GM19193 (cell line): ENCODE data around the gene ARSG.

Source experiments
- POLR2A ChIP-seq: IDR thresholded peaks from 4 replicates; pipeline ENCODE4 v1.6.1; 2011; ENCODE audit not compliant: insufficient read depth, insufficient read length; ENCODE audit errors: extremely low read depth

Gene ARSG

GRCh38 chr17:68385490-68386215 is 94.4 kb downstream of the ARSG start:
- TF ChIP-seq POLR2A: no peak

- no peak for TF ChIP-seq POLR2A
Measured at GRCh38 chr17:68387435-68388218, 96.3 kb downstream of the ARSG start.

DNA sequence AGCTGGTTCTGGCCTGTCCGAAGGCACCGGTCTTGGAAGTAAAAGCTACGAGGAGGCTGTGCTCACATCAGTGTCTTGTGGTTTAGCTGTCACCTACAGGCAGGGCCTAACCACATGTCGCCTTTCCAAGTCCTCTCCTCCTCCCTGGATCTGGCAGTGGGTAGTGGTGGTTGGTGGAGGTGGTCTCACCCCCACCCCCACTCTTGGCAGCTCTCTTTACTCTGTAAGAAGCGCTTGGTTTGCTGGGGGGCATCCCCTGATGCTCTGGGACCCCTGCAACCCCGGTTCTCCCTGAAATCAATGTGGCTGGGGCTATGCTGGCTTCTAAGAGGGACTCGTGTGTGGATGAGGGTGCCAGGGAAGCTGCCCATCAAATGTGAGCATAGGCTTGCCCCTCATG is 97.7 kb downstream of the ARSG start:
- TF ChIP-seq POLR2A: no peak

GRCh38 chr17:68390888-68391545 is 99.7 kb downstream of the ARSG start:
- TF ChIP-seq POLR2A: no peak

- no peak for TF ChIP-seq POLR2A
Measured at GRCh38 chr17:68391561-68392268, 100.4 kb downstream of the ARSG start.

DNA sequence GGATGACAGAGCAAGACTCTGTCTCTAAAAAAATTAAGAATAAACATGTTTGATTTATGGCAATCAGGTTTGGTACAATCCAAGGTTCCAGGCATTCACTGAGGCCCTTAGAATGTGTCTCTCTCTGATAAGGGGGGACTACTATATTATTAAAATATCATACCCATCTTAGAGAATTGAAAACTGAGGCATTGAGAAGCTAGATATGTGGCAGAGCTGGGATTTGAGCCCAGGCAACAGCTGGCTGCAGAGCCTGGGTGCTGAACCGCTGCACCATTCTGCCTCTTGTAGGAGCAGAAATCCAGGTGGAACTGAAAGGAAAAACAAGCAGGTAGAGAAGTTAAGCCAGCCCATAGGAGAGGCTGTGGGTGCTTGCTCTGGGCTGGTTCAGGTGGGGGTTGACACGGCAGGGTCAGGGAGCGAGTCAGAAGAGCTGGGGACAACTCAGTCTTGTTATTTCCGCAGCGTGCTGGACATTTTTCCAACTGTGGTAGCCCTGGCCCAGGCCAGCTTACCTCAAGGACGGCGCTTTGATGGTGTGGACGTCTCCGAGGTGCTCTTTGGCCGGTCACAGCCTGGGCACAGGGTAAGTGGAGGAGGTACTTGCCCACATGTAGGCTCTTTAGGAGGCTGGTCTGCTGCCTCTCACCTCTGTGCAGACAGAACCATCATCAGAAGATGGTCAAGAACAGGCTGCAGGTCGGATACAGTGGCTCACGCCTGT is 103.5 kb downstream of the ARSG start:
- no peak for TF ChIP-seq POLR2A

DNA sequence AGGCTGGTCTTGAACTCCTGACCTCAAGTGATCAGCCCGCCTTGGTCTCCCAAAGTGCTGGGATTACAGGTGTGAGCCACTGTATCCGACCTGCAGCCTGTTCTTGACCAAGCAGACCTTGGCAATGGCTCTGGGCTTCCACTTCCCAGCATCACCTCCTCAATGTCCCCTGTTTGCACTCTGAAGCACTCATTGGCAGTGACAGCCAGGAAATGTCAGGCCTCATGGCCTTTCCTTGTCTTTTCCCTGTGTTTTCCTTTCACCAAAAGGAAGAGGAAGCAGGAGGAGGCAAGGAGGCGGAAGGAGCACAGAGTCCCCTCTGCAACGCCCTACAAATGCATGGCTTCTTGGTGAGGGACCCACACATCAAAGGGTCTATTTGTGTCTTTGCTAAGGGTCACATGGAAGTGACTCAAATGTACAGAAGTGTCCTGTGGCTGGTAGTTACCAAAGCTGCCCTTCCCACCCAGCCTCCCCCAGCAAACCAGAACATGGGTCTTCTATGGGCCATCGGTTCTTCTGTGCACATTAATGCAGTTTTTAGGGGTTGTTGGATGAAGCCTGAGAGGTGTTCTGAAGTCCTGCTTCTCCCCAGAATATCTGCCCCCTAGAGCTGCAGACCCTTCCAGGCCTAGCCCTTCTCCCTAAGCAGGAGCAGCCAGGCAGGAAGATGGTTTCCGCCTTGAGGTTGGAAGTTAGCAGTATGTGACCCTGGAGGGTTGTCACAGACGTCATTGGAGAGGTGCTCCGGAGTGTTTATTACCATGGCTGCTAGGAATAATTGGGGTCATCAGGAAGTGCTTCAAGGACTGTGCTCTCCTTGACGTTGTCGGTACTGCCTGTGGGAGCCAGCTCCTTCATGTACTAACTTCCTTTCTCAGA is 105.2 kb downstream of the ARSG start:
- TF ChIP-seq POLR2A: no peak

DNA sequence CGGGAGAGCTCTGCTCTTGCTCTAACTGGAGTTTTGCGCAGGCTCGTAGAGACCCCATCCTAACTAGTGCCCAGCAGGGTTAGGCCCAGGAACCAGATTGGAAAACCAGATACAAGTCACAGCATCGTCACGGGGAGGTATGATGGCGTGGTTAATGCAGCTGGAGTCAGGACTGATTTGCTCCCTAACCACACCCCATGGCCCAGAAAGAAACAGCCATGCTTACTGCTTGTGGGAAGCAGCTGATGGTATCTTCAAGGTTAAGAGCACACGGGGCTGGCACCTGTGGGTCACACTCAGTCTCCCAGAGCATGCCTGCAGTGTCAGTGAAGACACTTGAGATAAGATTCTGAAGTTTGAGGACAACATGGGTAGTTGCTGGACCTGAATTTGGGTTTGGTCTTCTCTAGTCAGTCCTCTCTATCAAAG is 105.8 kb downstream of the ARSG start:
- no peak for TF ChIP-seq POLR2A

- no peak for TF ChIP-seq POLR2A
Measured at GRCh38 chr17:68398691-68399637, 107.7 kb downstream of the ARSG start.

- no peak for TF ChIP-seq POLR2A
Measured at GRCh38 chr17:68399638-68400403, 108.5 kb downstream of the ARSG start.

DNA sequence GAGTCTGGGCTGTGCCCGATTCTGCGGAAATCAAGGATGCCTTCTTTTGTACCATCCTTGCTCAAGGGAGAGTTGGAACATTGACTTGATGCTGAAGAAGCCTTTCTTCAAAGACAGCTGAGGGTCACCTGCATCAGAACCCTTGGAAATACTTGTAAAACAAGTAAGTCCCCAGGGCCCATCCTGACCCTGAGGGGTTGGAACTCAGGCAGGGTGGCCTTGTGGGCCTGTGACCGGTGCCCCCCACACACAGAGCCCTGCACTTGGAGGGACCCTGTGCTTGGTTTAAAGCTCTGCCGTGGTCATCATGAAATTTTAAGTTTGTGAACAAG is 109.1 kb downstream of the ARSG start:
- TF ChIP-seq POLR2A: no peak

- TF ChIP-seq POLR2A: no peak
Measured at GRCh38 chr17:68401288-68401687, 110.0 kb downstream of the ARSG start.
